A673 (cell line): ENCODE data around the gene PDE6D. TPM values are rescaled to one million over a fixed set of nuclear protein-coding genes. Genes with fewer than 3 reads are reported as not detected.
A peak's percentile ranks its signal among the peaks of the same experiment; 100 is the strongest.

ENCODE experiments used
- BruUV-seq: library from RNA; stranded (reverse); fragments of 400-500 nt; replicated peaks from 2 replicates; lab custom pipeline; 2021; lab: Mats Ljungman, UMichigan
- CTCF ChIA-PET: fragments of 300-600 bp; sonication (Branson Sonifier 250); formaldehyde crosslinking; loops from one replicate; lab custom pipeline; 2022; ENCODE audit warnings: antibody characterized with exemption; lab: Charles Lee
- POLR2A ChIA-PET: fragments of 300-600 bp; sonication (Branson Sonifier 250); formaldehyde crosslinking; loops from one replicate; lab custom pipeline; 2022; ENCODE audit warnings: antibody characterized with exemption; ENCODE audit not compliant: low non-redundant PET; lab: Charles Lee
- DNase-seq: peaks from one replicate; pipeline ENCODE4 v3.0.0-alpha.2; 2015; ENCODE audit warnings: low spot score
- H3K27ac ChIP-seq: fragments of 200-600 bp; sonication (generic); 2 replicates; pipeline ENCODE4 v1.5.1; 2016; ENCODE audit warnings: mixed run types, low read depth, mild to moderate bottlenecking, mixed read lengths, antibody characterized with exemption, low read length; ENCODE audit not compliant: poor library complexity, severe bottlenecking
- H3K27me3 ChIP-seq: fragments of 200-600 bp; sonication (generic); replicated peaks from 2 replicates; pipeline ENCODE4 v1.6.1; 2017; ENCODE audit warnings: mixed run types, low read depth, mild to moderate bottlenecking, mixed read lengths, antibody characterized with exemption, low read length; ENCODE audit not compliant: insufficient read depth, poor library complexity
- H3K36me3 ChIP-seq: fragments of 200-600 bp; sonication (generic); 2 replicates; pipeline ENCODE4 v1.6.1; 2016; ENCODE audit warnings: mixed run types, mild to moderate bottlenecking, mixed read lengths, antibody characterized with exemption, low read length; ENCODE audit not compliant: insufficient read depth, poor library complexity, severe bottlenecking
- H3K4me1 ChIP-seq: fragments of 200-600 bp; sonication (generic); 2 replicates; pipeline ENCODE4 v1.6.1; 2017; ENCODE audit warnings: mixed run types, mild to moderate bottlenecking, mixed read lengths, antibody characterized with exemption, low read length; ENCODE audit not compliant: insufficient read depth, poor library complexity, severe bottlenecking
- H3K4me3 ChIP-seq: fragments of 200-600 bp; sonication (generic); 2 replicates; pipeline ENCODE4 v1.5.1; 2016; ENCODE audit warnings: low read depth, mixed run types, mild to moderate bottlenecking, mixed read lengths, low read length; ENCODE audit not compliant: poor library complexity, severe bottlenecking
- H3K9me3 ChIP-seq: fragments of 200-600 bp; sonication (generic); 2 replicates; pipeline ENCODE4 v1.6.1; 2016; ENCODE audit warnings: mixed run types, low read depth, mild to moderate bottlenecking, mixed read lengths, antibody characterized with exemption, low read length; ENCODE audit not compliant: poor library complexity, severe bottlenecking
- CTCF ChIP-seq: fragments of 300-800, 200-600 bp; sonication (generic); conservative IDR thresholded peaks from 2 replicates; pipeline ENCODE4 v1.5.1; 2017; ENCODE audit warnings: low read depth, mild to moderate bottlenecking, antibody characterized with exemption, low read length, moderate library complexity, mixed read lengths
- EZH2 ChIP-seq: fragments of 200-600 bp; sonication (generic); IDR thresholded peaks from 2 replicates; pipeline ENCODE4 v1.6.1; 2017; ENCODE audit warnings: borderline replicate concordance, low read depth, mild to moderate bottlenecking, mixed read lengths, antibody characterized with exemption, low read length; ENCODE audit not compliant: poor library complexity, severe bottlenecking
- intact Hi-C: fragments of 100-400 bp; cut with micrococcal nuclease; formaldehyde crosslinking; loops from one replicate; pipeline ENCODE4 v1.10.0; 2022; ENCODE audit not compliant: unreplicated experiment
- total RNA-seq: library from RNA; stranded (reverse); gene quantifications from 2 replicates; pipeline ENCODE4 v1.2.3, GENCODE V29; 2021

Gene PDE6D
- total RNA-seq, 1 experiment from 2014 or later, result 19.7 TPM

- H3K4me1 ChIP-seq, result peaks cover 12% of the 10 kb centered on the region
- no TSS peak for BruUV-seq
- DNase-seq, result peak; percentile 64
- POLR2A ChIA-PET, result no interaction called here
- CTCF ChIA-PET, result interaction anchor here (0.5 to 0.6 kb wide), 3 partner anchors 35 to 90 kb away, joined by 3 to 5 read pairs (median 3); no protein-coding TSS in a partner anchor
- peak overlapping the region; percentile 50 for H3K27ac ChIP-seq
- intact Hi-C loops, result no loop called here
- no peaks in the 10 kb centered on the region for H3K9me3 ChIP-seq
- H3K27me3 ChIP-seq, result no peaks in the 10 kb centered on the region
- TF ChIP-seq CTCF (no peak), EZH2 (no peak)
- H3K36me3 ChIP-seq, result no peaks in the 10 kb centered on the region
- H3K4me3 ChIP-seq, result no peak overlapping the region
Observed at GRCh38 chr2:231701456-231702373, 79.4 kb downstream of the PDE6D start.

- intact Hi-C loops, result no loop called here
- POLR2A ChIA-PET, result no interaction called here
- no peak for DNase-seq
- H3K9me3 ChIP-seq, result no peaks in the 10 kb centered on the region
- no peak overlapping the region for H3K27ac ChIP-seq
- no peaks in the 10 kb centered on the region for H3K27me3 ChIP-seq
- no peaks in the 10 kb centered on the region for H3K36me3 ChIP-seq
- no peak overlapping the region for H3K4me3 ChIP-seq
- H3K4me1 ChIP-seq, result peaks cover 17% of the 10 kb centered on the region
- CTCF ChIA-PET, result no interaction called here
- BruUV-seq, result no TSS peak
- TF ChIP-seq EZH2 (no peak), CTCF (no peak)
Observed at GRCh38 chr2:231699006-231699405, 82.1 kb downstream of the PDE6D start.

GRCh38 chr2:231696004-231696367 is 85.1 kb downstream of the PDE6D start:
- BruUV-seq, result no TSS peak
- Histone ChIP-seq H3K27me3 (no peaks in the 10 kb centered on the region), H3K27ac (no peak overlapping the region), H3K36me3 (no peaks in the 10 kb centered on the region), H3K4me3 (no peak overlapping the region), H3K4me1 (peaks cover 5% of the 10 kb centered on the region), H3K9me3 (no peaks in the 10 kb centered on the region)
- DNase-seq, result no peak
- TF ChIP-seq CTCF (no peak), EZH2 (no peak)
- ChIA-PET POLR2A (interaction anchor here (1.2 kb wide), 1 partner anchor 12 kb away, joined by 3 read pairs; the partner anchor contains the start of gene PTMA), CTCF (interaction anchor here (0.5 kb wide), 1 partner anchor 18 kb away, joined by 3 read pairs; no protein-coding TSS in a partner anchor)
- intact Hi-C loops, result no loop called here
